IPS-18a (cell line): Measurements from ENCODE around the gene MROH2A.
"Not testable (repeated sequence)": the region's sequence is repeated elsewhere in the genome, so short reads cannot be mapped to it uniquely, and the experiment has no call there.

Source experiments
- H3K27ac ChIP-seq: one replicate; pipeline ENCODE4 v1.5.1; 2013; ENCODE audit warnings: low read length
- H3K27me3 ChIP-seq: one replicate; pipeline ENCODE4 v1.6.1; 2013; ENCODE audit warnings: mild to moderate bottlenecking, low read length; ENCODE audit not compliant: control insufficient read depth, insufficient read depth
- H3K36me3 ChIP-seq: one replicate; pipeline ENCODE4 v1.6.1; 2013; ENCODE audit warnings: low read depth, low read length; ENCODE audit not compliant: control insufficient read depth
- H3K4me1 ChIP-seq: one replicate; pipeline ENCODE4 v1.6.1; 2013; ENCODE audit warnings: low read depth, low read length; ENCODE audit not compliant: control insufficient read depth
- H3K4me3 ChIP-seq: one replicate; pipeline ENCODE4 v1.5.1; 2013; ENCODE audit warnings: low read length
- H3K9ac ChIP-seq: one replicate; pipeline ENCODE4 v1.6.1; 2013; ENCODE audit warnings: mild to moderate bottlenecking, low read length, moderate library complexity
- H3K9me3 ChIP-seq: one replicate; pipeline ENCODE4 v1.6.1; 2013; ENCODE audit warnings: low read depth, low read length; ENCODE audit not compliant: control insufficient read depth

Gene MROH2A

GRCh38 chr2:233751212-233752009 is 26.7 kb upstream of the MROH2A start:
- not testable (repeated sequence) for H3K27me3 ChIP-seq, H3K9ac ChIP-seq, H3K4me3 ChIP-seq, H3K4me1 ChIP-seq, H3K27ac ChIP-seq, H3K36me3 ChIP-seq
- peaks cover 15% of the 10 kb centered on the region for H3K9me3 ChIP-seq

- H3K4me1 ChIP-seq, result no peaks in the 10 kb centered on the region
Measured at GRCh38 chr2:233754872-233755611, 23.1 kb upstream of the MROH2A start.

GRCh38 chr2:233756429-233757081 is 21.6 kb upstream of the MROH2A start:
- Histone ChIP-seq H3K9ac (no peak overlapping the region), H3K9me3 (peaks cover 7% of the 10 kb centered on the region), H3K4me3 (no peak overlapping the region), H3K36me3 (no peaks in the 10 kb centered on the region), H3K4me1 (no peaks in the 10 kb centered on the region), H3K27ac (no peak overlapping the region), H3K27me3 (no peaks in the 10 kb centered on the region)

More at GRCh38 chr2:233754872-233755611, 23.1 kb upstream of the MROH2A start:
- H3K9me3 ChIP-seq, result peaks cover 10% of the 10 kb centered on the region
- H3K4me3 ChIP-seq, result no peak overlapping the region
- no peaks in the 10 kb centered on the region for H3K27me3 ChIP-seq
- H3K9ac ChIP-seq, result no peak overlapping the region
- H3K36me3 ChIP-seq, result no peaks in the 10 kb centered on the region
- no peak overlapping the region for H3K27ac ChIP-seq

- H3K27ac ChIP-seq, result no peak overlapping the region
Measured at GRCh38 chr2:233758141-233758540, 20.0 kb upstream of the MROH2A start.

GRCh38 chr2:233758849-233759248 is 19.3 kb upstream of the MROH2A start:
- no peaks in the 10 kb centered on the region for H3K27me3 ChIP-seq
- no peaks in the 10 kb centered on the region for H3K36me3 ChIP-seq
- no peak overlapping the region for H3K9ac ChIP-seq
- no peaks in the 10 kb centered on the region for H3K4me1 ChIP-seq
- H3K9me3 ChIP-seq, result no peaks in the 10 kb centered on the region
- H3K4me3 ChIP-seq, result no peak overlapping the region
- no peak overlapping the region for H3K27ac ChIP-seq

More at GRCh38 chr2:233758141-233758540, 20.0 kb upstream of the MROH2A start:
- no peaks in the 10 kb centered on the region for H3K36me3 ChIP-seq
- H3K4me3 ChIP-seq, result no peak overlapping the region
- no peaks in the 10 kb centered on the region for H3K4me1 ChIP-seq
- no peaks in the 10 kb centered on the region for H3K9me3 ChIP-seq
- H3K9ac ChIP-seq, result no peak overlapping the region
- H3K27me3 ChIP-seq, result no peaks in the 10 kb centered on the region

- Histone ChIP-seq H3K9me3 (no peaks in the 10 kb centered on the region), H3K27ac (no peak within 1 kb of the TSS), H3K36me3 (no peaks in the 10 kb centered on the region), H3K4me1 (no peaks in the 10 kb centered on the region), H3K4me3 (no peak within 1 kb of the TSS), H3K27me3 (no peaks in the 10 kb centered on the region), H3K9ac (no peak within 1 kb of the TSS)
Measured at GRCh38 chr2:233760043-233760442, 18.1 kb upstream of the MROH2A start, which contains the start of gene UGT1A1. Gene UGT1A1, plus strand, starts transcription at chr2:233760270. Its CDS starts 18 bp downstream, at chr2:233760288.

- H3K27me3 ChIP-seq, result no peaks in the 10 kb centered on the region
- no peaks in the 10 kb centered on the region for H3K9me3 ChIP-seq
- H3K4me3 ChIP-seq, result no peak overlapping the region
- H3K27ac ChIP-seq, result no peak overlapping the region
- no peak overlapping the region for H3K9ac ChIP-seq
- H3K4me1 ChIP-seq, result no peaks in the 10 kb centered on the region
- no peaks in the 10 kb centered on the region for H3K36me3 ChIP-seq
Measured at GRCh38 chr2:233761040-233761769, 16.9 kb upstream of the MROH2A start.

GRCh38 chr2:233764264-233764663 is 13.9 kb upstream of the MROH2A start:
- Histone ChIP-seq H3K4me1 (peaks cover 9% of the 10 kb centered on the region), H3K27me3 (no peaks in the 10 kb centered on the region), H3K9me3 (no peaks in the 10 kb centered on the region), H3K27ac (no peak overlapping the region), H3K9ac (no peak overlapping the region), H3K4me3 (no peak overlapping the region), H3K36me3 (no peaks in the 10 kb centered on the region)

GRCh38 chr2:233764761-233765160 is 13.4 kb upstream of the MROH2A start:
- H3K4me1 ChIP-seq, result peaks cover 9% of the 10 kb centered on the region
- no peaks in the 10 kb centered on the region for H3K27me3 ChIP-seq
- H3K9ac ChIP-seq, result no peak overlapping the region
- no peak overlapping the region for H3K4me3 ChIP-seq
- H3K36me3 ChIP-seq, result no peaks in the 10 kb centered on the region
- no peak overlapping the region for H3K27ac ChIP-seq
- no peaks in the 10 kb centered on the region for H3K9me3 ChIP-seq

- H3K4me3 ChIP-seq, result no peak overlapping the region
- peaks cover 9% of the 10 kb centered on the region for H3K4me1 ChIP-seq
- H3K27me3 ChIP-seq, result no peaks in the 10 kb centered on the region
- no peaks in the 10 kb centered on the region for H3K9me3 ChIP-seq
- no peak overlapping the region for H3K27ac ChIP-seq
- H3K9ac ChIP-seq, result no peak overlapping the region
- H3K36me3 ChIP-seq, result no peaks in the 10 kb centered on the region
Measured at GRCh38 chr2:233766416-233766815, 11.7 kb upstream of the MROH2A start.

- no peaks in the 10 kb centered on the region for H3K36me3 ChIP-seq
- H3K9ac ChIP-seq, result no peak overlapping the region
- H3K4me3 ChIP-seq, result no peak overlapping the region
- no peaks in the 10 kb centered on the region for H3K27me3 ChIP-seq
- H3K4me1 ChIP-seq, result peaks cover 9% of the 10 kb centered on the region
- H3K27ac ChIP-seq, result peak overlapping the region; percentile 3
- H3K9me3 ChIP-seq, result no peaks in the 10 kb centered on the region
Measured at GRCh38 chr2:233768076-233768475, 10.1 kb upstream of the MROH2A start.
